NCI-H146 treated with DMSO at 0.1 percent for 48 hours (cell line): ENCODE data around the gene ATP6V0D1.

Experiments used
- DNase-seq: peaks from one replicate; lab custom pipeline; 2025; ENCODE audit not compliant: unreplicated experiment; lab: John Stamatoyannopoulos, UW

ATP6V0D1 gene

GRCh38 chr16:67394155-67395104 is 86.5 kb downstream of the ATP6V0D1 start:
- no peak for DNase-seq

DNA sequence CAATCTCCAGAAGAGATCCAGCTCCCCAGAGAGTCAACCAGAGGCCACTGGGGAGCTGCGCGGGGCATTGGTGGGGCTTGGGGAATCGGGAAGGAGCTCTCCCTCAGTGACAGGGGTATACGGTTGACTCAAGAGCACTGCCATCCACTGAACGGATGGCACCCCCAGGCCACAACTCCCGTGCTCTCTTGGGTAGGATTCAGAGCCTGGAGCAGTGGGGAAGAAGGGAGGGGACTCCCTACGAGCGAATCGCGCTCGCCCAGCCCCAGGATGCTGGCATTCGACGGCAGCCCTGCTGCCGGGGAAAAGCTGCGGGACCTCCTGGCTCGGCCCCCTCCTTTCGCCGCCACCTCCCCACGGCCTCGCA is 87.2 kb downstream of the ATP6V0D1 start:
- no peak for DNase-seq

DNA sequence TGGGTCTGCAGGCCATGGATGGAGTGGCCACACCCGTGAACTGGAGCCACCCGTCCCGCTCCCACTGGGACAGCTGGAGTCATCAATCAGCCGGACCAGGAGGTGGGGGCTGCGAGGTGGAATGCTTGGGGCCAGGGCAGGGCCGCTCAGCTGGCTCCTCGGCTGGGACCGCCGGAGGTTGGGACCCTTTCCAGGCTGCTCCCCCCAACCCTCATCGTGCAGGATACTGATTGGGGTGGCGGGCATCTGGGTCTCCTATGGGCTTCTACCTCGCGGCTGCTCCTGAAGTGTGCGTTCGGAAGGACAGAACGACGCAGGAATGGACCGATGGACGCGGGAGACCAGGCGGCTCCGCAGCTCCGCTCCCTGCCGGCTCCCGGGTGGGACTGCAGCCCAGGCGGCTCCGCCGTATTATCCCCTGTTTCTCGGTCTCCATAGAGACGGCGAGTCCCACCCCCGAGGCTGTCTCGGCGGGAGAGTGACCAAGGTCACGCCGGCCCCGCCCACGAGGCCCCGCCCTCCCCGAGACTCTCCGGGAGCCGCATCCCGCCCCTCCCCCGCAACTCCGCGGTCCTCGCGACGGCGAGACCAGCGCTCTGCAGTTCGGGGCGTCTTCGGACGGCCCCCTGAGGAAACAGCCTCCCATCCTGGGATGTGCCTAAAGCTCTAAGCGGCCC is 87.7 kb downstream of the ATP6V0D1 start, which contains the start of gene TPPP3:
Gene TPPP3, minus strand, starts transcription at position 388 of the 677 bp plus-strand sequence. CDS start 2,387 bp downstream, outside the sequence.
- peak; percentile 67 for DNase-seq

DNA sequence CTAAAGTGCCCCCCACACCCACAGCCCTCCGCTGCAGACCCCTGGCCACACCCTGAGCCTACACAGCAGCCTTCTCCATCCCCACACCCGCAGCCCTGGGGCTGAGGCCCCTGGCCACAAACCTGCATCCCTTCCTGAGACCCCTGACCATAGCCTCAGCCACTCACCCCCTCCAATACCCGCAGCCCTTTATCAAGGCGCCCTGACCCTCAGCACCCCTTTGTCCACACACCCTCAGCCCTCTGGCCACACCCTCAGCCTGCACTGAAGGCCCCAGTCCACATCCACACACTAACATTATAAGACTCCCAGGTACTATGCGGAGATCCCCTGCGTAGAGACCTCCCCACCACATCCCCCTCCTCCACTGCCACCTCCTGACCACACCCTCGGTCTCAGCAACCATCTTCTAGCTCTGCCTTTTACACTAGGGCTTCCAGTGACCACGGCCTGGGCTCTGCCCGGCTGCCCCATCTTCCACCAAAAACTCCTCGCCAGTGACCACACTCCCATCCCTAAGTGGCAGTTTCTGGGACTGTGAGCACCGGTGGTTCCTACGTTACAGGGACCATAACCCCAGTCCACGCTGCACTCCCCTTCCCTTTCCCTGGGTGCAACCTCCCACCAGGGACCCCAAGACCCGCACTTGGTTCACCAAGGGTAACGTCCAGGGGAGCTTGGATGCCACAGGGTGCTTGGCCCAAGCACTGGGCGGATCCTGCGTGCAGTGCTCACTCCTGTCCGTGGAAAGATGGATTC is 88.5 kb downstream of the ATP6V0D1 start:
- DNase-seq: no peak

DNA sequence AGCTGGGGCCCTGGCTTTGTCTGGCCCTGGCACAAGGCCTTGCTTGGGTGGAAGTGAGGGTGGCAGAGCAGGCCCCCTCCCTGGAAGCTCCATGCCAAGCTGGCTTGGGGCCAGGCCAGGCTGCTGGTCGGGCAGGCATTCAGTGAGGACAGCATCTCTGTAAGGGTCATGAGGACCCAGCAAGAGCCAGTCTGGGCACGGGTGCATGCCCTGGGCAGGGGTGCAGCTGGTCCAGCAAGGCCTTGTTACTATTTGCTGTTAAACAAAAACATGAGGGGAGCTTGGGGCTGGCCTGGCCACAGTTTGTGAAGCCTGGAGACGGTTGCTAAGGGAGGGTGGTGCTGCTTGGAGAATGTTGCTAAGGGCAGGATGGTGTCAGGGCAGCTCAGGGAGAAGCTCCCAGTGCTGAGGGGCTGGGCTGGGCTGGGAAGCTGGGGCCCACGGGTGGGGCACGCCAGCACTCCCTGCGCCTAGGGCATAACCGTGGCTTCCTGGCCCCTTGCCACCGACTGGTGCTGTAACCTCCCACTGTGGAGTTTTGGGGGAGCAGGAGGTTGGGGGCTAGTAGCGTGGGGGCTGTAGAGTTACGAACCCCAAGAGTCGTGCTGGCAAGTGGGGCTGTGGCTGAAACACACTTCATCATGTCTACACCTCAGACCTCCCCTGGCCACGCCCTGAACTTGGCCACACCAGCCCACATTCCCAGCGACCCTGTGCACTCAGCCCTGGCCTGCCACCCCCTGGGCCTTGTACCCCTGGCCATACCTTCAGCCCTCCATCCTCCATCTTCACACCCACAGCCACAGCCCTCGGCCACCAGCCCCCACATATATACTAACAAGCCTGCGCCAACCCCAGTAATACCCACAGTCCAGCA is 89.3 kb downstream of the ATP6V0D1 start:
- DNase-seq: no peak

DNA sequence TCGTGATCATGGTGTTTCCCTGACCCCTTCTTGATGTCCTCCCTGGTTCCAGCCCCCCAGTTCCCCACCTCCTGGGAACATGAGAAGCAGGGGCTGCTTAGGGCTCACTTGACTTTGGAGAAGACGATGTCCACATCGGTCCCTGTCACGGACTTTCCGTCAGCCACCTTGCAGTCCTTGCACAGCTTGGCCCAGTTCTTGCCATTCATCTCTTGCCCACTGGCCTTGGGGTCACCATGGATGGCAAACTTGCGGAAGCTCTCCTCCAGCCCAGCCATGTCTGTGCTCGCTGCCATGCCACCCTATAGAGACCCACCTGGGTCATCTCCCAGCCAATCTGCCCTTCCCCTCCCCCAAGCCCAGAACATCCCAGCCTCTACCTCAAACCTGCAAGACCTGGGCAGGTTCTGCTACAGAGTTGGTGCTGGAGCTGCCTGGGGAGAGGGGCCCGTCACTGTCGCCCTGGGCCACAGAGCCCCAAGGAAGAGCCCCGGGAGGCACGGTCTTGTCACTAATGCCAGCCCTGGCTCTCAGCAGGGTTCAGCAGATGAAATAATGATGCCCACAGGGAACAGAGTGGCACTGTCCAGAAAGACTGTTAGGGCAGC is 90.0 kb downstream of the ATP6V0D1 start:
- no peak for DNase-seq

DNA sequence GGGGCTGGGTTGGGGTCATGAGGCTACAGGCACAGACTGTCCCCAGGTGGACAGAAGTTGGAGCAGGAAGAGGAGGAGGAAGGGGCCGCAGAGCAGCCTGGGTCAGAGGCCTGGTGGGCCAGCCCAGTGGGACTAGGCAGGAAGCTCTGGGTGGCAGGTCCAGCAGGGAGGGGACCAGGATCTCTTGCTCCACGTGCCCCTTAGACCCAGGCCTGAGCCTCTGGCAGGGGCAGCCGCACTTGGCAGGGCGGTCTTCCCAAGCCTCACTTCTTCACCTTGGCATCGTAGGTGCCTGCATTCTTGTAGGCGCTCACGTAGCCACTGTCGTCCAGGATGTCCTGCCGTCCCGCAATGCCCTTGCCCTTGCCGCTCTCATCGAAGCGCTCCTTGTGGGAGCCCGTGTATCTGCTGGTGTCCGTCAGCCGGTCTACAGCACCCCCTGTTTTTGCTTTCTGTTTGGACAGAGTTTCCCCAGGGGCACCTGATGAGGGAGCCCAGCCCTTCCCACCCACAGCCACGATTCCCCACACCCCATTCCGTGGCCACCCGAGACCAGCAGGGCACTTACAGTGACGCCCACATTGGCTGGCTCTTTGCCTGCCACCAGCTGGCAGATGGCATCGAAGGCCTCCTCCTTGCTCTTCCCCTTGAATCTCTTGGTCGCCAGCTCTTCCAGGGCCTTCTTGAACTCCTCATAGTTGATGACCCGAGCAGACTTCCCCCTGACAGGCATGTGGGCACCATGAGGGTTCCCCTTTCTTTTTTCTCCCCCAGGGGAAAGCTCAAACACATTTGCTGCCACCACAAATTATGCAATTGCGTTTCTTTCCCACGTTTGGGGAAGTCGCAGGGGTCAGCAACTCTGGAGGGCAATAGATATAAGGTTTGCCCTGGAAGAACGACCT is 90.8 kb downstream of the ATP6V0D1 start:
- no peak for DNase-seq

DNA sequence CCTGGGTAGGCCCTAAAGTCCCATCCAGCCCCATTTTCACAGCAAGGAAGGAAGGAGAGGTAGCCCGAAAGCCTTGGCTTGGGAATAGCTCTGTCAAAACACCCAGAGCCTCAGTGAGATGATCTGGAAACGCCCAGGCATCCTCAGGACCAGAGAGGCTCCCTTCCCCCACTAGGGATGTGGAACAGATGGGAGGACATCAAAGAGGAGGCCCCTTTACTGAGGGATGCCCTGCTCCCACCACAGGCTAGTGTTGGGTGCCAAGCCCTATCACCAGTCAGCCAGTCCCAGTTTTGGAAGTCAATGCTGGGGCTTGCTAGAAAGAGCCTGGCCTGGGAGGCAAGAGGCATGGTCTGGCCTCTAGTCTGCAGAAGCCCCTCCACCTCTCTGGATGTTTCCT is 92.4 kb downstream of the ATP6V0D1 start:
- no peak for DNase-seq

DNA sequence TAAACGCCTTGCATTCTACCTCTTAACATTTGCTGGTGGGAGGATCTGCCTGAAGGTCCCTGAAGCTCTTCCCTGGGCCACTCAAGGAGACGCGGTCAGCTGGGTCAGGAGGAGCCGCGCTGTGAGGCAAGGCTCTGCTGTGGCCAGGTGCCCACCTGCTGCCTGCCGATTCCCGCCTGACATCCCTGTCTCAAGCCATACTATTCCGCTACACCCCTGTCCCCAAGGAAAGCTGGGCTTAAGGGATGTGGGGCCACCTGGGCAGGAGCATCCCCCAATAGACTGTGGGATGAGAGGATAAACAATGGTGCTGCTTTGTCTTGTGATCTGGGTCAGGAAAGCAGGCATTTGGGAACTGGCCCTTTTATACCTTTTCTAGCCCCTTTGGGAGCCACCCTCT is 92.8 kb downstream of the ATP6V0D1 start:
- no peak for DNase-seq
